Ascending aorta (tissue), 2 donors: ENCODE results near the gene NOXA1. TPM values are rescaled to one million over a fixed set of nuclear protein-coding genes. Genes with fewer than 3 reads are reported as not detected.

Source experiments
- DNase-seq, 2 donors: peaks; one replicate each; pipeline ENCODE4 v3.0.0-alpha.2; 2019; ENCODE audit warnings: low spot score in 2 of 2
- H3K27ac ChIP-seq, 2 donors: fragments of 200-600 bp; sonication (generic); one replicate each; pipeline ENCODE4 v1.5.1; 2016 to 2017; ENCODE audit warnings: mild to moderate bottlenecking in 1 of 2
- H3K27me3 ChIP-seq: fragments of 200-600 bp; sonication (generic); one replicate; pipeline ENCODE4 v1.5.1; 2017
- H3K36me3 ChIP-seq, 2 donors: fragments of 200-600 bp; sonication (generic); one replicate each; pipeline ENCODE4 v1.5.1; 2016
- H3K4me1 ChIP-seq, 2 donors: fragments of 200-600 bp; sonication (generic); one replicate each; pipeline ENCODE4 v1.5.1; 2016 to 2017; ENCODE audit warnings: mild to moderate bottlenecking in 1 of 2
- H3K4me3 ChIP-seq, 2 donors: fragments of 200-600 bp; sonication (generic); one replicate each; pipeline ENCODE4 v1.5.1; 2016 to 2017; ENCODE audit warnings: mild to moderate bottlenecking in 1 of 2
- H3K9me3 ChIP-seq, 2 donors: fragments of 200-600 bp; sonication (generic); one replicate each; pipeline ENCODE4 v1.5.1; 2016
- CTCF ChIP-seq, 3 experiments: fragments of 200-600 bp in 2 of 3; fragments of 450-650 bp in 1 of 3; sonication (generic) in 2 of 3; IDR thresholded peaks; one replicate each; pipeline ENCODE4 v1.5.1; 2016 to 2019; ENCODE audit warnings: antibody characterized with exemption in 3 of 3, mild to moderate bottlenecking in 1 of 3, moderate library complexity in 1 of 3
- intact Hi-C: fragments of 100-400 bp; cut with DNase I; formaldehyde crosslinking; loops from one replicate; pipeline ENCODE4 v1.15.1; 2023
- total RNA-seq: library from RNA; depleted of rRNA; stranded (reverse); fragments of >200 nt; gene quantifications from one replicate; pipeline ENCODE4 v1.1.0, GENCODE V29; 2016

The NOXA1 gene
- total RNA-seq, 1 donor from 2014 or later = 6.9 TPM

DNA sequence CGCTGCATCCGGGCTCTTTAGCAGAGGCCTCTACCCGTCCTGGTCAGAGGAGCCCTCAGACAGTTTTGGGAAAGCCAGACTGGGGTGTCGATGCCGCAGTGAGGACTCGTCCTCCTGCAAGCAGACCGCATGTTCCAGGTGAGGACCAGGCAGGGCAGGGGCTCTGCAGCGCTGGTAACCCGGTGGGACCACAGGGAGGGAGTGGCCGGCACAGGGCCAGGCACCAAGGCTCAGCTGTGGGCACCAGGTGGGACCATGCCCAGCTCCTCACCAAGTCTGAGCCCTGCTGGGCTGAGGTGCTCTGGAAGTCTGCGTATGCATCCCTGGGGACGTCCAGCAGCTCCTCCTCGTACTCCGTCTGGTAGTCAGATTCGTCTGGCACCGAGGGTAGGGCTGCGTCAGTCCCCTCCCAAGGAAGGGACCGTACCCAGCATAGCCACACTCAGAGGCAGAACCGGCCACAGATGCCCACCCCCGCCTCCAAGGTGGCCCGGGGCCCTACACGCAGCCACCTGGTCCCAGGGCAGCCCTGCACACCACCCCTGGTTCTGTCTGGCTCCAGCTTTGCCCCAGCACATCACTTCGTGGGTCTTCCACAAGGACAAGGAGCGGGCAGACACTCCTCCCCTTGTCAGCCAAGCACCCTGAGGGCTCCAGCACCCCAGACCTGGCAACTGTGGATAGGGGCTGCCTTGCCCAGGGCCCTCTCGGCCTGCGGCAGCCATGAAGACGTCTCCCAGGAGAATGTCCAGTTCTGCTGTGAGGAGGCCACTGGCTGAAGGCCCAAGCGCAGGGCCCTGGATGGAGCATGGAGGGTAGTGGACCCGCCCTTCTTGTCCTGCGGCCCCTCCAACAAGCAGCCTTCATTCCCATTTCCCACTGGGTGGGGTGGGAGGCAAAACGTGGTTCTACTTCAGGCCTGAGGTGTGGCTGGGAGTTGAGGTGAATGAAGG is 37.4 kb downstream of the NOXA1 start:
- no peak for DNase-seq
- TF ChIP-seq CTCF (IDR thresholded peaks at IDR 0.05) = no peak
- no peak overlapping the region for H3K27ac ChIP-seq
- no peaks in the 10 kb centered on the region for H3K27me3 ChIP-seq
- peaks cover 25 to 26% of the 10 kb centered on the region in 2 donors for H3K4me1 ChIP-seq
- intact Hi-C loops = no loop called here
- no peaks in the 10 kb centered on the region for H3K9me3 ChIP-seq
- H3K4me3 ChIP-seq = no peak overlapping the region
- H3K36me3 ChIP-seq = peaks cover 3 to 7% of the 10 kb centered on the region in 2 donors

DNA sequence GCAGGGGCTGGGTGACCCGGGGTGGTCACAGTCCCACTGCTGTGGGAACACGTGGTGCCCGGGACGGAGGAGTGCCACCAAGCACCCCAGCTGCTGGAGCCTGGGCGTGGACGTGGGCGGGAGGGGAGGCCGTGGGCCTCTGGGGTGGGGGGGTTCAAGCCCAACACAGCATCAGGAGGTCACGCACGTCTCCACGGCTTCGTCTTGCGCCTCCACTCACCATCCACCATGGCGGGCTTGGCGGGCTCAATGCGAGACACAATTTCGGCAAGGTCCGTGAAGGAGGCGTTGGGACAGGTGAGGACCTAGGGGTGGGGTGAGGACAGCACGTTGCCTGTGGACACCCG is 38.1 kb downstream of the NOXA1 start:
- intact Hi-C loops = no loop called here

GRCh38 chr9:137461663-137462395 is 38.6 kb downstream of the NOXA1 start:
- H3K36me3 ChIP-seq = peaks cover 0 to 3% of the 10 kb centered on the region in 2 donors
- H3K4me3 ChIP-seq = no peak overlapping the region
- H3K4me1 ChIP-seq = peaks cover 15 to 16% of the 10 kb centered on the region in 2 donors
- intact Hi-C loops = no loop called here
- H3K9me3 ChIP-seq = no peaks in the 10 kb centered on the region
- TF ChIP-seq CTCF (IDR thresholded peaks at IDR 0.05) = no peak
- no peak overlapping the region for H3K27ac ChIP-seq
- no peaks in the 10 kb centered on the region for H3K27me3 ChIP-seq
- no peak for DNase-seq

More for the DNA sequence above, 38.1 kb downstream of the NOXA1 start:
- Histone ChIP-seq H3K9me3 (no peaks in the 10 kb centered on the region), H3K27me3 (no peaks in the 10 kb centered on the region), H3K4me3 (no peak overlapping the region), H3K36me3 (peaks cover 0 to 3% of the 10 kb centered on the region in 2 donors), H3K4me1 (peaks cover 19% of the 10 kb centered on the region in 2 donors), H3K27ac (no peak overlapping the region)
- DNase-seq = no peak
- TF ChIP-seq CTCF (IDR thresholded peaks at IDR 0.05) = no peak

DNA sequence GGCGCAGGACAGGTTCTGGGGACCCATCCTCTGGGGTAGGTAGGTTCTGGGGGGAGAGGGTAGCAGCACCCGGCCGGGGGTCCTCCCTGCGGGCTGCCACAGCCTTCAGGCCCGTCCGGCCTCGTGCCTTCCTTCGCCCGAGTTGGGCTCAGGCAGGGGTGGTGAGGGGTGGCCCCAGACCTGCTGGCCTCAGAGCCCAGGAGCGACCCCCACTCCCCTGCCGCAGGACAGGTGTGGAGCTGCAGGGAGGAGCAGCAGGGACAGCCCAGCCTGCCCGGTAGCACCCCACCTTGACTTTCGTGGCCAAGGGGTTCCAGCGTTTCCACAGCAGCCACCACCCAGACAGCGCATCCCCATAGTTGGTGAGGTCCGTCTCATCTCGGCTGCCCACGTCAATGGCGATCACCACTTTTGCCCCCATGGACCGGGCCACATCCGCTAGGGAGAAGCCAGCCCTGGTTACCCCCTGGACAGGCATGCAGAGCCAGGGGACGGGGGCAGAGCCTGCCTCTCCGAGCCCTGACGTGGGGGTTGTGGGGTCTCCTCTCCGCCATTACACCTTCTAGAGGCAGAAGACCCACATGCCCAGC is 39.3 kb downstream of the NOXA1 start:
- intact Hi-C loops = no loop called here
- H3K4me3 ChIP-seq = no peak overlapping the region
- no peaks in the 10 kb centered on the region for H3K36me3 ChIP-seq
- peaks cover 9 to 11% of the 10 kb centered on the region in 2 donors for H3K4me1 ChIP-seq
- no peak overlapping the region for H3K27ac ChIP-seq
- DNase-seq = peak in 1 of 2 donors; percentile 61
- no peaks in the 10 kb centered on the region for H3K27me3 ChIP-seq
- TF ChIP-seq CTCF (IDR thresholded peaks at IDR 0.05) = no peak
- H3K9me3 ChIP-seq = no peaks in the 10 kb centered on the region

DNA sequence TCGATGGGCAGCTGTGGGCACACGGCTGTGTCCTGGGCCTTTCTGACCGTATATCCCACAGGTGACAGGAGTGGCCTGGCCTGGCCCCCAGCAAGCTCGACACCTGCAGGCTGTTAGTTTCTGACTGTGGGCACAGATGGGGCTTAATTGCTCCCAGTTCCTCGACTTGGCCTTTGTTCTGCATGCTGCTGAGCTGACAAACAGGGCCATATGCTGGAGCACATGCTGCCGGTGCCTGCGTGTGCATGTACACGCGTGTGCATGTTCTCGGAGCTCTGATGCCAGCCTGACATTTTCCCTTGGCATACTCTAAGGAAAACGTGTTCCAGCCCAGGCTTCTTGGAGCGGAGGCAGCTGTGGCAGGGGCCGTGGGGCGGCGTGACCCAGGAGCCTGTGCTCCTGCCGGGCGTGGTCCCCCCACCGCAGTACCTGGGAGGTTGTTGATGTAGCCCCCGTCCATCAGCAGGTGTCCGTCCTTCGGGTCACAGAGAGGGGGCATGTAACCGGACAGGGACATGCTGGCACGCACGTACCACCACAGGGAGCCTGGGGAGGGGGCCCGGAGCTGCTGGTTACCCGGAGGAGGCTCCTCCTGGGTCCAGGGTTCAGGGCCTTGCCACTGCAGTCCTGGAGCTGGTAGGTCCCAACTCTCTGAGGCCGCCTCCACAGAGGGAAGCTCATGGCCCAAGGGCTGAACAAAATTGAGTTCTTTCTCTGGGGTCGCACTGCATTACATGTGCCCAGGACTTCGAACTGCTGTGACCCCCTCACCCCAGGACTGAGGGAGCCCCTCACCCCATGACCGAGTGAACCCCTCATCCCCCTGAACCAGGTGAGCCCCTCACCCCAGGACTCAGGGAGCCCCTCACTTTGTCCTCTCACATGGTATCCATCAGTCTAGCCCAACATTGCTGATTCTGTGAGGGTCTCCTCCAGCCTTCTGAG is 40.1 kb downstream of the NOXA1 start:
- no peak overlapping the region for H3K27ac ChIP-seq
- H3K4me1 ChIP-seq = peaks cover 4 to 5% of the 10 kb centered on the region in 2 donors
- no peaks in the 10 kb centered on the region for H3K27me3 ChIP-seq
- no peak overlapping the region for H3K4me3 ChIP-seq
- intact Hi-C loops = no loop called here
- TF ChIP-seq CTCF (IDR thresholded peaks at IDR 0.05) = no peak
- H3K9me3 ChIP-seq = no peaks in the 10 kb centered on the region
- no peak for DNase-seq
- H3K36me3 ChIP-seq = no peaks in the 10 kb centered on the region
